Activated CD4-positive, CD25-positive, alpha-beta regulatory T cell (primary cell): ENCODE data around the gene EXD2.
"Not testable (repeated sequence)": the region's sequence is repeated elsewhere in the genome, so short reads cannot be mapped to it uniquely, and the experiment has no call there.

Source experiments
- DNase-seq, 4 experiments: peaks; one replicate each; lab custom pipeline; 2025; lab: John Stamatoyannopoulos, UW

Gene EXD2

DNA sequence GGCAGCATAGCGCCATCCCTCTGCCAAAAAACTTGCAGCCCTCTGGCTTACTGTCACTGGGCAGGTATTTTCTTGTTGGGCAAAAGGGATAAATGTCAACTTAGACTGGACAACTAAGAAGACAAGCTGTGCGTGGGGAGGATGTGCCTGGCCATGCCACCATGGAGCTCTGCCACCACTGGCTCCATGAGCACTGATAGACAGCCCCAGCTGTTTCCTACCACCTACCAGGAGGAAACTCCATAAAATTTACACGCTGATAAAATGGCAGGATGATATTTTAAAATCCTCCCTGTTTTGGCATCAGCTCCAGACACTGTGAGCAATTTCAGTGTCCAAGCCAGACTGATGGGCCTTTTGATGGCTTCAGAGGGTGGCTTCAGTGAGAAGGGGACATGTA is 61.6 kb downstream of the EXD2 start:
- DNase-seq = no peak

GRCh38 chr14:69259168-69259526 is 67.8 kb downstream of the EXD2 start:
- no peak for DNase-seq

DNA sequence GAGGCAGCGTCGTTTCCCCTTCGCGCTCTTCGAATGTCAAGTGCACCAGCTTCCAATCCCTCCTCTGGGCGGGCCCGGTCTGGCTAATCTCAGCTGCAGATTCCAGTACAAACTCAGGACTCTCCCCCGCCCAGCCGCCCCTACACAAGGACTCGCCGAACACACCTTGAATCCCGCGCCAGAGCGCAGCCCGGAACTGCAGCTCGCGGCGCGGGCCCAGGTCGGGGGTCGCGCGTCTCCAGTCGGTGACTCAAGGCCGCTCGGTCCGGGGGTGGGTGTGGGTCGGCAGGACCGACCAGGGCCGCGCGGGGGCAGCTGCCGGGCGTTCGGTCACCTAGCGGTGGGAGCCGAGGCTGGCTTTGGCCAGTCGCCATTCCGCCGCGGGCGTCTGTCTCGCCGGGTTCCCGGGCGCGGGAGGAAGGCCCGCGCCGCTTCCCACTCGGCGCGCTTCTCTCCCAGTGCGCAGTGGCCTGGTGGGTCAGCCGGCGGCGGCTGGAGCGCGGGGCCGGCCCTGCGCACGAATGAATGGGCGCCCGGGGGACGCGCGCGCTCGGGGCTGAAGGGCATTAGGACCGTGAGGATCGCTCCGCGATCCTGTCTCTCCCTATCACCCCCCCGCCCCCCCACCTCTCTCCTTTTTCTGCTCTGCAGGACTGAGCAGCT is 68.4 kb downstream of the EXD2 start, which contains the start of gene GALNT16:
GALNT16 (plus strand) TSS at position 632 of the 663 bp plus-strand sequence. CDS start 133 bp downstream, outside the sequence.
- DNase-seq = no peak

- no peak for DNase-seq
These were observed 69.0 kb downstream of the EXD2 start for GRCh38 chr14:69260190-69260860.

- peak in 1 of 4 experiments; percentile 13 for DNase-seq
These were observed 69.7 kb downstream of the EXD2 start for GRCh38 chr14:69260861-69261564.

- no peak for DNase-seq
These were observed 70.5 kb downstream of the EXD2 start for GRCh38 chr14:69261761-69262331.

DNA sequence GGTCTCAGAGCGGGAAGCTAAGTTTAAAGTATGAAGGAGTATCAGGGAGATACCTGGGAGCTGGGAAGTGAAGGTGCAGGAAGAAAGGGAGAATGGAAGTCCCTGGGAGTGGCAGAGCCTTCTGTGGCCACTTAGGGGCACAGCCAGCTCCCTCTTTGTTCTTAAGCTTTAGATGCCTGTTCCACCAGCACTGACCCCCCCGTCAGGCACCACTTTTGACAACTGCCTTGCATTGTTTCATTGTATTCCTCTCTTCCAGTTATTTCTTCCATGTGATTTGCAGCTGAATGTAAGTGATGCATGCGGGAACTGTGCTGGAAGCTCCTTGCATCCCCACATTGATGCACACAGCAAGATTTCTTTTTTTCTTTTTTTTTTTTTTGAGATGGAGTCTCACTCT is 71.2 kb downstream of the EXD2 start:
- DNase-seq = no peak

- no peak for DNase-seq
These were observed 72.1 kb downstream of the EXD2 start for GRCh38 chr14:69263364-69263763.

DNA sequence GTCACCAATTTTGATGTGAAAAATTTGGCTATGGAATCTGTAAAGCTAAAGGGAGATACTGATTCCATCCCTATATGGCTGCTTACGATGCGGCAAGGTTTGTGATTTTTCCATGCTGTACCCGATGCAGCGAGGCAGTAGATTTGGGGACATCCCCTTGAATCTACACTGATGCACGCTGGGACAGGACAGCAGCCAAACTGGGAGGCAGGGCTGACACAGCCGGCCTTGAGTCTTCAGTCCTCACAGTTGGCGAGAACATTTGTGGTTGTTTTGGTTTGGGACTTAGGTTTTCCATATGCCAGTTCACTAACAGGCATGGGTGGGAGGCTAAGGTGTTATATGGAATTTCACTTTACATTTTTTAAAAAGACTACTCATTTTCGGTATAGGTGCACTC is 72.5 kb downstream of the EXD2 start:
- DNase-seq = no peak

DNA sequence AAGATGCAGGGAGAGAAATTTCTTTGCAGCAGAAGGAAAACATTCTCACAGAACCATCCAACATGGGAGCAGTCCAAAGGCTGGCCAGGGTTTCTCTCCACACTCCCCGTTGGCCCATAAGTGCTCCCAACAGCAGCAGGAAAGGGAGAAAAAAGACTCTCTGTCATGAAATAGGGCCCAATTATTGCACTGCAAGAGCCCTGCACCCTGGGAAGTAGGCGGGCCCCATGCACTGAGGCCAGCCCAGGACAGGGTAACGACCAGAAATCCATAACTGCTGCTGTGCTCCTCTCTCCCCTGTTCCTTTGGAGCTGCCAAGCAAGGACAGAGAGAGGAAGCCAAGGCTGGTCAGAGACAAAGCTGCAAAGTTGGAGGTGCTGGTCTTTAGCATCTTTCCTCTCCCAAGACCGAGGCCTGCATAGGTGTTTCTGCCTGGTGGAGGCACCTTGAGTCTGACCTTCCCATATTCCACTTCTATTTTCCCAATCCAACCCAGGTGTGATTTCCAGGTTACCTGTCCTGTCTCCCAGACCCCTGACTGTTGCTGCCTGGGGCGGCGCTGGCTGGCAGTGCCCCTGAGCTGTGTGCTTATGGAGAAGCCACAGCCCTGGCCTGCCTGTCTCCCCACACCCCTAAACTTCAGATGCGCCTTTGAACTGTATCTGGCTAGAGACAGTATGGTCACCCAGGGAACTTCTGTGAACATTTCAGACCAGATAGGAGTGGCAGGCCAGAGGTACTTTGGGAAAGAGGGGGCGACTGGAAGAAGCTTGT is 75.5 kb downstream of the EXD2 start:
- no peak for DNase-seq

DNA sequence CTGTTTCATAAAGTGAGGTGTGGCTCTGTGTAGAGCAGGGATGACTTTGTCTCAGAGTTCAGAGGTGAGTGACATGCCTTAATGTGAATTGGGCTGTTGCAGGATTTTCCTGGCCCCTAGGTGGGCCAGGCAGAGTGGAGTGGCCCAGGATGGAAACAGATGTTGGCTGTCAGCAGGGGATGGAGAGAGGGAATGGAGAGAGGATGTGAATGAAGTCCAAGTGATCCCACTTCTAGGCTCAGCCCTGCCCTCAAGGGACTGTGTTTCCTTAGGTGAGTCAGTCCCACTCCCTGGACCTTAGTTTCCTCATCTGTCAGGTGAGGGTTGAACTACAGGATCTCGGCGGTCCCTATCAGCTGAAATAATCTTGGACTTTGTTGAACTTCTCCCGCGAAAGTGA is 76.2 kb downstream of the EXD2 start:
- DNase-seq = no peak

- no peak for DNase-seq
These were observed 76.9 kb downstream of the EXD2 start for GRCh38 chr14:69268223-69268622.

GRCh38 chr14:69268763-69269162 is 77.5 kb downstream of the EXD2 start:
- DNase-seq = no peak

GRCh38 chr14:69269381-69269780 is 78.1 kb downstream of the EXD2 start:
- no peak for DNase-seq

DNA sequence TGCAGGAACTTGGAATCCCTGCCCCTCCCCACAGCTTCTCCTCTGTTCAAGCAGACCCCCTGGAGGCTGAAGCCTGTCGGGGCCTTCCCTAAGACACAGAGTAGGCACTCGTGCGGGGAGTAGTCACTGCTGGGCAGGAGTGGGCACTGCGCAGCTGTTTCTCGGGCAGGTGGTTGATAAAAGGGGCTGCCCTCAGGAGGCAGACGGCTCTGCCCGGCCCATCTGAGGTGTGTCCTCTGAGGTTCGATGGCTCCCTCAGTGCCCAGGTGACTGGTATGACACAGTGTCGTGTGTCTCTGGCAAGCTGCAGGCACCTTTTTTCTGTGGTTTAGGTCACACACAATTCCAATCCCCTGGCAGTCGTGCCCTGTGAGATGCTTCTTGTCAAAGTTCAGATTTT is 78.8 kb downstream of the EXD2 start:
- no peak for DNase-seq

GRCh38 chr14:69270795-69271708 is 79.8 kb downstream of the EXD2 start:
- DNase-seq = no peak

GRCh38 chr14:69274321-69274720 is 83.0 kb downstream of the EXD2 start:
- DNase-seq = no peak

- DNase-seq = no peak
These were observed 84.0 kb downstream of the EXD2 start for GRCh38 chr14:69275331-69275730.

DNA sequence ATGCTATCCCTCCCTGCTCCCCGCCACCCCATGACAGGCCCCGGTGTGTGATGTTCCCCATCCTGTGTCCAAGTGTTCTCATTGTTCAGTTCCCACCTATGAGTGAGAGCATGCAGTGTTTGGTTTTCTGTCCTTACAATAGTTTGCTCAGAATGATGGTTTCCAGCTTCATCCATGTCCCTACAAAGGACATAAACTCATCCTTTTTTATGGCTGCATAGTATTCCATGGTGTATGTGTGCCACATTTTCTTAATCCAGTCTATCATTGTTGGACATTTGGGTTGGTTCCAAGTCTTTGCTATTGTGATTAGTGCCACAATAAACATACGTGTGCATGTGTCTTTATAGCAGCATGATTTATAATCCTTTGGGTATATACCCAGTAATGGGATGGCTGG is 86.1 kb downstream of the EXD2 start:
- DNase-seq = not testable (repeated sequence)

- DNase-seq = no peak
These were observed 89.5 kb downstream of the EXD2 start for GRCh38 chr14:69280746-69281291.
